ENCODE measurements around the gene PSMA7. TPM values are rescaled to one million over a fixed set of nuclear protein-coding genes. Genes with fewer than 3 reads are reported as not detected.
A peak's percentile ranks its signal among the peaks of the same experiment; 100 is the strongest.

The PSMA7 gene
- total RNA-seq, 1 donor from 2014 or later, result 248 TPM

DNA sequence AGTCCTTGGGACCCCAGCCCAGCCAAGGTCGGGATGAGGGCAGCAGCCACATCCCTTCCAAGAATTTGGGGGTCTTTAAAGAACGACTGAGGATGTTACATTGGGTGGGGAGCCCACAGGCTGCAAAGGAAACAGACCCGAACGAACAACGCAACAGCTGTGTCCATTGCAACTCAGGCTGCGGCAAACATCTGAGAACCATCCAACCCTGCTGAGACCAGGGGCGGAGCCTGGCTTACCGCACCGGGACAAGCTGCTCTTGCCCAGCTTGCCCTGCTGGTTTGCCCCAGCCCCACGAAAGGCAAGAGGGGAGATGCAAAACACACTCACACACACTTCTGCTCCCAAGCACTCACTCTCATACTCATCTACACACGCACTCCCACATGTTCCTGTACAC, 56.0 kb downstream of the PSMA7 start:
- DNase-seq, result peak; percentile 45

Other genes starting within 250 kb of the PSMA7 start
- gene TAF4, start 77.5 kb downstream of the PSMA7 start, total RNA-seq, result 18.5 TPM
- gene LSM14B, start 20.9 kb downstream of the PSMA7 start, total RNA-seq, result 82.9 TPM
- 18.9 TPM for gene SS18L1, start 375 bp upstream of the PSMA7 start, total RNA-seq
- 24.2 TPM for gene MTG2, start 39.6 kb upstream of the PSMA7 start, total RNA-seq
- gene HRH3, start 76.9 kb upstream of the PSMA7 start, total RNA-seq, result 0.62 TPM
- 45.0 TPM for gene OSBPL2, start 95.1 kb upstream of the PSMA7 start, total RNA-seq
- gene ADRM1, start 159.6 kb upstream of the PSMA7 start, total RNA-seq, result 57.2 TPM
- gene LAMA5, start 223.9 kb upstream of the PSMA7 start, total RNA-seq, result 96.6 TPM
- 611 TPM for gene RPS21, start 243.7 kb upstream of the PSMA7 start, total RNA-seq